ENCODE data around the gene SLC35F2.

DNA sequence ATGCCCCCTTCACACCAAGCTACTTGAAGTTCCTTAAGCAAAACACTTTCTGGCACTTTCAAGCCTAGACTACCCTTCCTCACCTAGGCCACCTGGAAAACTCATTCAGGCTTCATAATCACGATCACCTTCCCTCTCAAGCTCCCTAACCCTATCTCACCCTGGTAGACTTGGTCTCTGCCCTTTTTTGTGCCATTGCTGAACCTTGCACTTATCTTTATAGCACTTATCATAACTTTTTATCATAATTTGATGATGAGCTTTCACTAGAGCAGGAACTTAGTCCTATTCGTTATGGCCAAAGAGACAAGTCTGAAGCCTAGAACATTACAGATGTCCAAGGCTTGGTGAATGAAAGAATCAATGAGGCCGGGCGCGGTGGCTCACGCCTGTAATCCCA, 5.5 kb downstream of the SLC35F2 start:
- TF ChIP-seq, protein P1, sequence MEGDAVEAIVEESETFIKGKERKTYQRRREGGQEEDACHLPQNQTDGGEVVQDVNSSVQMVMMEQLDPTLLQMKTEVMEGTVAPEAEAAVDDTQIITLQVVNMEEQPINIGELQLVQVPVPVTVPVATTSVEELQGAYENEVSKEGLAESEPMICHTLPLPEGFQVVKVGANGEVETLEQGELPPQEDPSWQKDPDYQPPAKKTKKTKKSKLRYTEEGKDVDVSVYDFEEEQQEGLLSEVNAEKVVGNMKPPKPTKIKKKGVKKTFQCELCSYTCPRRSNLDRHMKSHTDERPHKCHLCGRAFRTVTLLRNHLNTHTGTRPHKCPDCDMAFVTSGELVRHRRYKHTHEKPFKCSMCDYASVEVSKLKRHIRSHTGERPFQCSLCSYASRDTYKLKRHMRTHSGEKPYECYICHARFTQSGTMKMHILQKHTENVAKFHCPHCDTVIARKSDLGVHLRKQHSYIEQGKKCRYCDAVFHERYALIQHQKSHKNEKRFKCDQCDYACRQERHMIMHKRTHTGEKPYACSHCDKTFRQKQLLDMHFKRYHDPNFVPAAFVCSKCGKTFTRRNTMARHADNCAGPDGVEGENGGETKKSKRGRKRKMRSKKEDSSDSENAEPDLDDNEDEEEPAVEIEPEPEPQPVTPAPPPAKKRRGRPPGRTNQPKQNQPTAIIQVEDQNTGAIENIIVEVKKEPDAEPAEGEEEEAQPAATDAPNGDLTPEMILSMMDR (conservative IDR thresholded peaks at IDR 0.05): no peak
- no peak for TF ChIP-seq EZH2 (IDR thresholded peaks at IDR 0.05; ENCODE audit: low read depth)
